ENCODE results near the gene RNF26. TPM values are rescaled to one million over a fixed set of nuclear protein-coding genes. Genes with fewer than 3 reads are reported as not detected.

Gene RNF26
- total and polyA plus RNA-seq, 2 of the 13 experiments (the other 11 are each of a cell fraction or from before 2014, with no cell fraction given): 11.9 to 26.3 TPM

DNA sequence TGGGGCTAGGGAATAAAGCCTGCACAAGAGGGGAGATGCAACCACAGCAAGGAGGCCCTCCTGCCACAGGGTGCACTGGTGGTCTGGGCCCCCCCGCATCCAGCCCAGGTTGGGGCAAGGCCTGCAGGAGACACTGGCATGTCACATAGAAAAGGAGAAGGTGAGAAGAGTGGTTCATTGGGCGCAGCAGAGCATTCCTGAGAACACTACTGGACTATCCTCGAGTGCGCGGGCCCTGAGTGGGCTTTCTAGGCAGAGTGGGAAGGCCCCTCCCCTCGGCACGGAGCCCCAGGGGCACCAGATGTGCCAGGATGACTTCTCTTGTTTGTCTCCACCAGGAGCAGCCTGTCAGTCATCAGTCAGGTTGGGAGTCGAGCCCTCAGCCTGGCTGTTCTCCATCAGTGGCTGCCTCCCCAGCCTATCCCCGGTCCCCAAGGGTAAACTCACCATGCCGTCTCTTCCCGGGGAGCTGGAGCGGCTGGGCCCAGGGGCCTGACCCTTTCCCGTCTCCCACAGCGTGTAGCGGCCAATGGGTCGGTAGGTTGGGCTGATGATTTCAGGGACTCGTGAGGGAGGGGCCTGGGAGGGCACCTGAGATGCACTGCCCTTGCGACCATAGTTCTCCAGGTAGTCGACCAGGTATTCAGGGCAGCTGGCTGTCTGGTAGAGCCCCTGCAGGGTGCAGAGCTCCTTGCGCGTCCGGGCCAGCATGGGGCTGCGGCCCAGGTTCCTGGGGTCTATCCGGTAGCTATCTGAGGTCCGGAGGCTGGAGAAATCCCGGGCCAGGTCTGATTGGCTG lies 38.1 kb downstream of the RNF26 start:
- no peak overlapping the region for H3K9ac ChIP-seq (ENCODE audit: insufficient read depth, low read depth, low read length)
- no peak overlapping the region for H3K27ac ChIP-seq (ENCODE audit: extremely low read length, insufficient read depth, low read length)
- DNase-seq (ENCODE audit: low spot score) (no peak), FAIRE-seq (no peak), ATAC-seq (no peak)
- TF ChIP-seq AGO2 (optimal IDR thresholded peaks at IDR 0.05; ENCODE audit: low read depth, low read length) (peak; percentile 76), RBM39 (IDR thresholded peaks at IDR 0.05; ENCODE audit: low read depth, low read length, poor library complexity, severe bottlenecking) (peak; percentile 16), POLR2G (IDR thresholded peaks at IDR 0.05; ENCODE audit: low read depth, low read length) (no peak), NAIF1 (CRISPR knock-in tag; IDR thresholded peaks at IDR 0.05; ENCODE audit: borderline replicate concordance) (no peak)
- TF ChIP-seq, protein P1, sequence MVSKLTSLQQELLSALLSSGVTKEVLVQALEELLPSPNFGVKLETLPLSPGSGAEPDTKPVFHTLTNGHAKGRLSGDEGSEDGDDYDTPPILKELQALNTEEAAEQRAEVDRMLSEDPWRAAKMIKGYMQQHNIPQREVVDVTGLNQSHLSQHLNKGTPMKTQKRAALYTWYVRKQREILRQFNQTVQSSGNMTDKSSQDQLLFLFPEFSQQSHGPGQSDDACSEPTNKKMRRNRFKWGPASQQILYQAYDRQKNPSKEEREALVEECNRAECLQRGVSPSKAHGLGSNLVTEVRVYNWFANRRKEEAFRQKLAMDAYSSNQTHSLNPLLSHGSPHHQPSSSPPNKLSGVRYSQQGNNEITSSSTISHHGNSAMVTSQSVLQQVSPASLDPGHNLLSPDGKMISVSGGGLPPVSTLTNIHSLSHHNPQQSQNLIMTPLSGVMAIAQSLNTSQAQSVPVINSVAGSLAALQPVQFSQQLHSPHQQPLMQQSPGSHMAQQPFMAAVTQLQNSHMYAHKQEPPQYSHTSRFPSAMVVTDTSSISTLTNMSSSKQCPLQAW (CRISPR knock-in tag; IDR thresholded peaks at IDR 0.05): 0 out of 2 replicates have a peak, but pooled peaks have one; percentile 15
- in situ Hi-C loops (cut with HindIII; ENCODE audit: extremely low pct_ligation_motif_present, low pct_unique_long_range_greater_than_20kb): loop anchor here (5.0 kb wide), 1 partner anchor 35 kb away; no protein-coding TSS in a partner anchor
- H3K4me3 ChIP-seq (replicated peaks in 1 of 3; ENCODE audit: insufficient read depth in 1 of 3, low read depth in 2 of 3, low read length in 3 of 3): peak overlapping the region in 1 of 3 experiments; percentile 41; a peak in 1 of 6 replicates
- no peaks in the 10 kb centered on the region for H3K27me3 ChIP-seq (ENCODE audit: control insufficient read depth in 1 of 2, insufficient read depth in 2 of 2, low read length in 2 of 2)
- ChIA-PET CTCF (ENCODE audit: low intra/inter-chr PET ratio, low total read pairs) (no interaction called here), POLR2A (interaction anchor here (0.9 to 2.6 kb wide), 3 partner anchors 8 to 204 kb away, joined by 3 to 25 read pairs (median 12); partner anchors contain the start of genes NLRX1 and USP2)
- no TSS peak for BruUV-seq (replicated peaks)
- H3K9me3 ChIP-seq (ENCODE audit: low read length): no peaks in the 10 kb centered on the region
- H2AFZ ChIP-seq (ENCODE audit: low read length): no peak overlapping the region
- H4K20me1 ChIP-seq (ENCODE audit: insufficient read depth, low read length): no peaks in the 10 kb centered on the region
- intact Hi-C loops (cut with micrococcal nuclease; ENCODE audit: unreplicated experiment): no loop called here
- peak overlapping the region; percentile 28 for H3K4me2 ChIP-seq (ENCODE audit: low read depth, low read length)
- peaks cover 100% of the 10 kb centered on the region for H3K4me1 ChIP-seq (ENCODE audit: insufficient read depth, low read length)
- WGBS (ENCODE audit: low lambda C conversion rate): 95% methylated on average over 17 of the region's 26 CpGs
- no peaks in the 10 kb centered on the region for H3K36me3 ChIP-seq (replicated peaks in 1 of 2; ENCODE audit: control insufficient read depth in 1 of 2, insufficient read depth in 2 of 2, low read length in 2 of 2)
- peaks cover 30% of the 10 kb centered on the region for H3K79me2 ChIP-seq (ENCODE audit: insufficient read depth, low read length)
